Thyroid gland (tissue), 4 donors: ENCODE results near the gene MGAT1. TPM values are rescaled to one million over a fixed set of nuclear protein-coding genes. Genes with fewer than 3 reads are reported as not detected.

ENCODE experiments used
- DNase-seq, 2 donors: peaks; one replicate each; pipeline ENCODE4 v3.0.0-alpha.2; 2019
- H3K27ac ChIP-seq, 3 donors: fragments of 200-600 bp; sonication (generic); 1 replicate in 2 of 3; 2 replicates in 1 of 3; pipeline ENCODE4 v1.5.1; 2016 to 2019; ENCODE audit warnings: mild to moderate bottlenecking in 1 of 3, moderate library complexity in 1 of 3
- H3K27me3 ChIP-seq: fragments of 200-600 bp; sonication (generic); one replicate; pipeline ENCODE4 v1.5.1; 2019
- H3K36me3 ChIP-seq, 2 donors: fragments of 200-600 bp; sonication (generic); one replicate each; pipeline ENCODE4 v1.5.1; 2016 to 2019
- H3K4me1 ChIP-seq, 2 donors: fragments of 200-600 bp; sonication (generic); one replicate each; pipeline ENCODE4 v1.5.1; 2017 to 2019
- H3K4me3 ChIP-seq, 3 donors: fragments of 200-600 bp; sonication (generic); replicated peaks in 1 of 3; 1 replicate in 2 of 3; 2 replicates in 1 of 3; pipeline ENCODE4 v1.5.1; 2016; ENCODE audit warnings: mild to moderate bottlenecking in 1 of 3
- H3K9me3 ChIP-seq: fragments of 200-600 bp; sonication (generic); one replicate; pipeline ENCODE4 v1.5.1; 2017
- CTCF ChIP-seq, 6 experiments: fragments of 200-600 bp in 3 of 6; fragments of 450-650 bp in 3 of 6; sonication (generic) in 3 of 6; IDR thresholded peaks; one replicate each; pipeline ENCODE4 v1.5.1; 2016 to 2019; ENCODE audit warnings: antibody characterized with exemption in 6 of 6, mild to moderate bottlenecking in 2 of 6, inconsistent platforms in 1 of 6, moderate library complexity in 1 of 6
- POLR2A ChIP-seq, 2 donors: fragments of 450-650 bp; IDR thresholded peaks; one replicate each; pipeline ENCODE4 v1.6.1; 2017; ENCODE audit warnings: antibody characterized with exemption in 2 of 2, mild to moderate bottlenecking in 2 of 2, moderate library complexity in 1 of 2
- WGBS, 2 donors: methylation state at CpG; one replicate each; pipeline ENCODE4 v1.1.5; 2017; 5-methylcytosine and 5-hydroxymethylcytosine counted together
- intact Hi-C: fragments of 100-400 bp; cut with DNase I; formaldehyde crosslinking; loops from one replicate; pipeline ENCODE4 v1.15.1; 2023
- total RNA-seq, 4 donors: library from RNA; depleted of rRNA; stranded (reverse); fragments of >200 nt; gene quantifications; one replicate each; pipeline ENCODE4 v1.2.3, GENCODE V29; 2016

The MGAT1 gene
- total RNA-seq, 4 donors from 2014 or later = 155 to 283 (median 200) TPM

- Histone ChIP-seq H3K27me3 (no peaks in the 10 kb centered on the region), H3K4me3 (peak overlapping the region in 2 of 3 donors; percentile 25 to 92), H3K4me1 (peaks cover 85 to 87% of the 10 kb centered on the region in 2 donors), H3K36me3 (no peaks in the 10 kb centered on the region), H3K27ac (peak overlapping the region; percentile 96 to 98 (median 97)), H3K9me3 (no peaks in the 10 kb centered on the region)
- intact Hi-C loops = loop anchor here (5.0 kb wide), 1 partner anchor 59 kb away; the partner anchor contains the start of gene ZFP62
- TF ChIP-seq CTCF (IDR thresholded peaks at IDR 0.05) (no peak), POLR2A (IDR thresholded peaks at IDR 0.05) (peak in 1 of 2 donors; percentile 15)
- DNase-seq = peak in 1 of 2 donors; percentile 39
- WGBS, 2 donors = 59 to 63% methylated on average over 17 to 39 of the region's 41 CpGs
Observed at GRCh38 chr5:180803181-180804128, 849 bp upstream of the MGAT1 start.

DNA sequence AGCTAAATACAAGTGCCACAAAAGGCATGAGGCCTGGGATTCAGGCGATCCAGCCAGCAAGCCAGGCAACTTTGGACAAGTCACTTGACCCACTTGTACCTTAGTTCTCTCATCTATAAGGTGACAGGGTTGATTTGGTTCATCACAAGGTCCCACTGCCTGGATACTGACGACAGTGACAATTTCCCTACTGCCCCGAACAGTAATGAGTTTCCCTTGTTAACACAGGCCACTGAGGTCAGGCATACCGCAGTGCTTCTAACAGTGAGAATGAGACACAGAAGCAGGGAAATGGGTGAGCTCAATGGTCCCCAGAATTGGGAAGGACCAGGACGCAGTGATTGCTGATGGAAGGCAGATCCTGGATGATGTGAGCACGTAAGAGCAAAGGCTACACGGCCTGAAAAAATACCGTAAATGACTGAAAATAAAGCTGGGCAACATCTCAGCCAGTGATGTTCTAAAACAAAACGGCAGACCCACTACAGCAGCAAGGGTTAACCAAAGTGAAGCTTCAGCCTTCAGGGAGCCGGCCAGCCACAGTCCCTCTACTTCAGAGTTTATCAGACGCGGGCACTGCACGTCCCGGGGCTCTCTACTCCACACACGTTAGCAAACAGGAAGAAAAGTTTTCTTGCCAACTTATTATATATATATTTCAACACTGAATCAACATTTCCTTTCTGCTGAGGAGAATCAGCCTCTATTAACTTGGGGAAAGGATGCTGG is 846 bp downstream of the MGAT1 start:
- peak overlapping the region; percentile 96 to 98 (median 96) for H3K27ac ChIP-seq
- no peaks in the 10 kb centered on the region for H3K27me3 ChIP-seq
- TF ChIP-seq CTCF (IDR thresholded peaks at IDR 0.05) = no peak
- no peak for TF ChIP-seq POLR2A (IDR thresholded peaks at IDR 0.05)
- 21 to 23% methylated on average over 15 of the region's 15 CpGs for WGBS, 2 donors
- intact Hi-C loops = loop anchor here (5.0 kb wide), 1 partner anchor 61 kb away; the partner anchor contains the start of gene ZFP62
- H3K4me1 ChIP-seq = peaks cover 79 to 83% of the 10 kb centered on the region in 2 donors
- H3K4me3 ChIP-seq = peak overlapping the region in 2 of 3 donors; percentile 87 to 92
- peak in 1 of 2 donors; percentile 46 for DNase-seq
- H3K36me3 ChIP-seq = no peaks in the 10 kb centered on the region
- no peaks in the 10 kb centered on the region for H3K9me3 ChIP-seq

DNA sequence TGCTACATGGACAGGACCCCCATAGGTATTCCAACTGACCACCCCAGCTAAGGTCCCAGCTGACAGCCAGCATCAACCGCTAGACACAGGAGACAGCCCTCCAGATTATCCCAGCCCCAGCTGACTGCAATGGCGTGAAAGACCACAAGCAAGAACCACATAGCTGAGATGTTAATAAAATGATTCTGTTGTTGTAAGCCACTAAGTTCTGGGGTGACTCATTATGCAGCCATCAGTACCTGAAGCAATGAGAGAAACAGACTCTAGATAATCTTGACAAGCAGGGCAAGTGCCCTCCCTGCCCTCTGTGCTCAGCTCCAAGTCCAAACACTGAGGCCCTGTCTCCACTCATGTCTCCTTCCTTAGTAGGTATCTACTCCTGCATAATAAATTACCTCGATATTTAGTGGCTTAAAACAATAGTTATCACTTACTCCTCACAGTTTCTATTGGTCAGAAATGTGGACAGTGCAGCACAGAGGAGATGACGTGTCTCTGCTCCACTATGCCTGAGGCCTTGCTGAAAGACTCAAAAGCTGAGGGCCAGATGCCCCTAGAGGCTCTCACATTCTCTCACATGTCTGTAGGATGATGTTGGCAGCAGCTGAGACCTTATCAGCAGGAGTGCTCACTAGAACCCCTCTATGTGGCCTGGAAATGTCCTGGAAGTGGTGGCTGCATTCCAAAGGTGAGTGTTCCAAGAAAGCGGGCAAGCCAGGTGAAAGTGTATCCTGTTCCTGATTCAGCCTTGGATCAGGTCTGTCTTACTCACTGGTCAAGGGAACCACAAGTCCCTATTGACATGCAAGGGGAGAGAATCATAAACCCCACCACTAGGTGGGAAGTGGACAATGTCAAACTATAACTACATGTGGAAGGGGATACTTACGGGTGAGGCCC is 2.5 kb downstream of the MGAT1 start:
- H3K9me3 ChIP-seq = no peaks in the 10 kb centered on the region
- no peak for TF ChIP-seq CTCF (IDR thresholded peaks at IDR 0.05)
- TF ChIP-seq POLR2A (IDR thresholded peaks at IDR 0.05) = no peak
- no peaks in the 10 kb centered on the region for H3K27me3 ChIP-seq
- peaks cover 63 to 79% of the 10 kb centered on the region in 2 donors for H3K4me1 ChIP-seq
- H3K4me3 ChIP-seq = no peak overlapping the region
- WGBS, 2 donors = 82 to 86% methylated on average over 5 of the region's 6 CpGs
- intact Hi-C loops = loop anchor here (5.0 kb wide), 1 partner anchor 62 kb away; the partner anchor contains the start of gene ZFP62
- H3K36me3 ChIP-seq = peaks cover 0 to 4% of the 10 kb centered on the region in 2 donors
- peak overlapping the region in 1 of 3 donors; percentile 98 for H3K27ac ChIP-seq
- no peak for DNase-seq

DNA sequence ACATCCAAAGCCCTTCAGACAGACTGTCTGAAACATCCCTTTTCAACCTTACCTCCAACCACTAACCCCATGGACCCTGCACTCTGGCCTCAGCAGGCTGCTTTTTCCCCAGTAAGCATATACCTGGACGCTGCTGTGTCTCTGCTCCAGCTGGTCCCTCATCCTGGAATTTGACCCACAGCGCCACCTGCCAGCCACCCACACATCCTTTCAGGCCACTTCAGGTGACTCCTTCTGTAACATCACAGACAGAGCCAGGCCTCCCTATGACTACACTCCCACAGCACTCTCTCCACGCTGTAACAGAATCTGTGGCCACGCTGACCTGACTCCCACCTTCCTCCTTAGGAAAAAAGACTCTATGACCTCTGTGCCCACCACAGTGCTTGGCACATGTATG is 3.4 kb downstream of the MGAT1 start:
- peak; percentile 67 to 71 for DNase-seq
- Histone ChIP-seq H3K4me1 (peaks cover 57 to 70% of the 10 kb centered on the region in 2 donors), H3K36me3 (peaks cover 0 to 4% of the 10 kb centered on the region in 2 donors), H3K9me3 (no peaks in the 10 kb centered on the region), H3K27me3 (no peaks in the 10 kb centered on the region), H3K4me3 (no peak overlapping the region), H3K27ac (peak overlapping the region in 1 of 3 donors; percentile 98)
- 48 to 49% methylated on average over 4 of the region's 4 CpGs for WGBS, 2 donors
- intact Hi-C loops = no loop called here
- TF ChIP-seq CTCF (IDR thresholded peaks at IDR 0.05) (peak in 4 of 6 experiments; percentile 31 to 46 (median 36)), POLR2A (IDR thresholded peaks at IDR 0.05) (no peak)
